Measurements from ENCODE around the gene KIF1B.

DNA sequence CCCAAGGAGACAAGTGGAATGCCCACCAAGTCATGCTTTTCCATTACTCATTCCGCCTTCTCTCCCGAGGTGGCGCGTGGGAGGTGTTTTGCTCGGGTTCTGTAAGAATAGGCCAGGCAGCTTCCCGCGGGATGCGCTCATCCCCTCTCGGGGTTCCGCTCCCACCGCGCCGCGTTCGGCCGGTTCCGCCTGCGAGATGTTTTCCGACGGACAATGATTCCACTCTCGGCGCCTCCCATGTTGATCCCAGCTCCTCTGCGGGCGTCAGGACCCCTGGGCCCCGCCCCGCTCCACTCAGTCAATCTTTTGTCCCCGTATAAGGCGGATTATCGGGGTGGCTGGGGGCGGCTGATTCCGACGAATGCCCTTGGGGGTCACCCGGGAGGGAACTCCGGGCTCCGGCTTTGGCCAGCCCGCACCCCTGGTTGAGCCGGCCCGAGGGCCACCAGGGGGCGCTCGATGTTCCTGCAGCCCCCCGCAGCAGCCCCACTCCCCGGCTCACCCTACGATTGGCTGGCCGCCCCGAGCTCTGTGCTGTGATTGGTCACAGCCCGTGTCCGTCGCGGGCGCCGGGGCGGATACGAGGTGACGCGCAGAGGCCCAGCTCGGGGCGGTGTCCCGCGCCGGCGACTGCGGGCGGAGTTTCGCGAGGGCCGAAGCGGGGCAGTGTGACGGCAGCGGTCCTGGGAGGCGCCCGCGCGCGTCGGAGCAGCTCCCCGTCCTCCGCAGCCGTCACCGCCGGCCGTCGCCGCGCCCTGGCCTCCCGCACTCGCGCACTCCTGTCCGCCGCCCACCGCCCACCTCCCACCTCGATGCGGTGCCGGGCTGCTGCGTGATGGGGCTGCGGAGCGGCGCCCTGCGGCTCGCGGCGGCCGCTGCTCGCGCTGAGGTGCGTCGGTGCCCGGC, at the start of gene KIF1B:
- TF ChIP-seq, protein P1, sequence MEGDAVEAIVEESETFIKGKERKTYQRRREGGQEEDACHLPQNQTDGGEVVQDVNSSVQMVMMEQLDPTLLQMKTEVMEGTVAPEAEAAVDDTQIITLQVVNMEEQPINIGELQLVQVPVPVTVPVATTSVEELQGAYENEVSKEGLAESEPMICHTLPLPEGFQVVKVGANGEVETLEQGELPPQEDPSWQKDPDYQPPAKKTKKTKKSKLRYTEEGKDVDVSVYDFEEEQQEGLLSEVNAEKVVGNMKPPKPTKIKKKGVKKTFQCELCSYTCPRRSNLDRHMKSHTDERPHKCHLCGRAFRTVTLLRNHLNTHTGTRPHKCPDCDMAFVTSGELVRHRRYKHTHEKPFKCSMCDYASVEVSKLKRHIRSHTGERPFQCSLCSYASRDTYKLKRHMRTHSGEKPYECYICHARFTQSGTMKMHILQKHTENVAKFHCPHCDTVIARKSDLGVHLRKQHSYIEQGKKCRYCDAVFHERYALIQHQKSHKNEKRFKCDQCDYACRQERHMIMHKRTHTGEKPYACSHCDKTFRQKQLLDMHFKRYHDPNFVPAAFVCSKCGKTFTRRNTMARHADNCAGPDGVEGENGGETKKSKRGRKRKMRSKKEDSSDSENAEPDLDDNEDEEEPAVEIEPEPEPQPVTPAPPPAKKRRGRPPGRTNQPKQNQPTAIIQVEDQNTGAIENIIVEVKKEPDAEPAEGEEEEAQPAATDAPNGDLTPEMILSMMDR (IDR thresholded peaks at IDR 0.05; ENCODE audit: low read length) = peak; percentile 94
- TF ChIP-seq EZH2 (IDR thresholded peaks at IDR 0.05; ENCODE audit: borderline replicate concordance, low read length) = no peak

Data from OCI-LY1 (cell line).